Neural cell (in vitro differentiated cells): Measurements from ENCODE around the gene TMEM59L. TPM values are rescaled to one million over a fixed set of nuclear protein-coding genes. Genes with fewer than 3 reads are reported as not detected.

Experiments
- H2AFZ ChIP-seq: fragments of 200-600, 300-800 bp; sonication (generic), shearing (Covaris generic); 2 replicates; pipeline ENCODE4 v1.6.0; 2014; ENCODE audit warnings: low read depth, mild to moderate bottlenecking, antibody characterized with exemption, low read length, moderate library complexity
- H3F3A ChIP-seq: fragments of 200-600 bp; shearing (Covaris generic); 2 replicates; pipeline ENCODE4 v1.6.1; 2016; ENCODE audit warnings: mild to moderate bottlenecking, moderate library complexity, mixed read lengths, antibody characterized with exemption, low read length; ENCODE audit not compliant: insufficient read depth, poor library complexity, severe bottlenecking
- H3K27ac ChIP-seq: fragments of 200-600, 300-800 bp; sonication (generic), shearing (Covaris generic); 2 replicates; pipeline ENCODE4 v1.5.1; 2014; ENCODE audit warnings: mild to moderate bottlenecking, low read length, moderate library complexity
- H3K27me3 ChIP-seq: fragments of 300-800, 200-600 bp; sonication (generic), shearing (Covaris generic); 2 replicates; pipeline ENCODE4 v1.6.0; 2014; ENCODE audit warnings: mild to moderate bottlenecking, low read depth, low read length, moderate library complexity; ENCODE audit not compliant: insufficient read depth
- H3K36me3 ChIP-seq: fragments of 300-800, 200-600 bp; sonication (generic), shearing (Covaris generic); 2 replicates; pipeline ENCODE4 v1.5.1; 2014; ENCODE audit warnings: mild to moderate bottlenecking, antibody characterized with exemption, low read length, moderate library complexity; ENCODE audit not compliant: insufficient read depth
- H3K4me2 ChIP-seq: fragments of 300-800, 200-600 bp; sonication (generic), shearing (Covaris generic); 2 replicates; pipeline ENCODE4 v1.6.0; 2014; ENCODE audit warnings: mild to moderate bottlenecking, low read length
- H3K4me3 ChIP-seq: fragments of 300-800, 200-600 bp; sonication (generic), shearing (Covaris generic); 2 replicates; pipeline ENCODE4 v1.5.1; 2014; ENCODE audit warnings: mild to moderate bottlenecking, low read length, moderate library complexity
- H3K79me2 ChIP-seq: fragments of 200-600 bp; shearing (Covaris generic); replicated peaks from 2 replicates; pipeline ENCODE4 v1.6.0; 2014; ENCODE audit warnings: mild to moderate bottlenecking, low read length, moderate library complexity; ENCODE audit not compliant: insufficient read depth
- H3K9ac ChIP-seq: fragments of 300-800, 200-600 bp; sonication (generic), shearing (Covaris generic); 2 replicates; pipeline ENCODE4 v1.6.1; 2016; ENCODE audit warnings: mild to moderate bottlenecking, low read length, mixed read lengths
- H3K9me2 ChIP-seq: fragments of 200-600 bp; shearing (Covaris generic); 2 replicates; pipeline ENCODE4 v1.6.1; 2016; ENCODE audit warnings: mild to moderate bottlenecking, low read length, mixed read lengths; ENCODE audit not compliant: insufficient read depth
- H3K9me3 ChIP-seq: fragments of 200-600, 300-800 bp; sonication (generic), shearing (Covaris generic); 2 replicates; pipeline ENCODE4 v1.6.1; 2016; ENCODE audit warnings: mild to moderate bottlenecking, mixed run types, low read length, moderate library complexity, mixed read lengths
- H4K20me1 ChIP-seq: fragments of 200-600 bp; shearing (Covaris generic); 2 replicates; pipeline ENCODE4 v1.6.1; 2016; ENCODE audit warnings: mild to moderate bottlenecking, mixed run types; ENCODE audit not compliant: insufficient read depth
- CTCF ChIP-seq: fragments of 450-650 bp; IDR thresholded peaks from 2 replicates; pipeline ENCODE4 v1.5.1; 2014; ENCODE audit warnings: antibody characterized with exemption, mild to moderate bottlenecking, moderate library complexity; ENCODE audit not compliant: poor library complexity, severe bottlenecking
- EP300 ChIP-seq: fragments of 450-650 bp; conservative IDR thresholded peaks from 2 replicates; pipeline ENCODE4 v1.6.1; 2014; ENCODE audit warnings: antibody characterized with exemption, mild to moderate bottlenecking, moderate library complexity; ENCODE audit not compliant: poor library complexity, severe bottlenecking
- EZH2 ChIP-seq: fragments of 200-600, 300-800 bp; shearing (Covaris generic), sonication (generic); IDR thresholded peaks from 2 replicates; pipeline ENCODE4 v1.6.1; 2014; ENCODE audit warnings: antibody characterized with exemption, low read length, borderline replicate concordance, mild to moderate bottlenecking; ENCODE audit not compliant: insufficient read depth, poor library complexity, severe bottlenecking
- MXI1 ChIP-seq: fragments of 450-650 bp; conservative IDR thresholded peaks from 2 replicates; pipeline ENCODE4 v1.6.1; 2014; ENCODE audit warnings: antibody characterized with exemption, mild to moderate bottlenecking; ENCODE audit not compliant: poor library complexity, severe bottlenecking
- POLR2AphosphoS5 ChIP-seq: IDR thresholded peaks from 2 replicates; pipeline ENCODE4 v1.6.1; 2012
- RAD21 ChIP-seq: fragments of 450-650 bp; conservative IDR thresholded peaks from 2 replicates; pipeline ENCODE4 v1.6.1; 2014; ENCODE audit warnings: antibody characterized with exemption, mild to moderate bottlenecking, moderate library complexity
- SMC3 ChIP-seq: fragments of 450-650 bp; conservative IDR thresholded peaks from 2 replicates; pipeline ENCODE4 v1.6.1; 2014; ENCODE audit warnings: antibody characterized with exemption, mild to moderate bottlenecking, moderate library complexity; ENCODE audit not compliant: poor library complexity
- TAF1 ChIP-seq: IDR thresholded peaks from 2 replicates; pipeline ENCODE4 v1.6.1; 2012; ENCODE audit warnings: low read depth
- polyA plus RNA-seq: library from polyadenylated mRNA; depleted of rRNA; stranded (reverse); fragments of >200 nt; gene quantifications from 2 replicates; pipeline ENCODE4 v1.2.3, GENCODE V29; 2014
- TF ChIP-seq, protein P1 (sequence below): IDR thresholded peaks from 2 replicates; pipeline ENCODE4 v1.6.1; 2012; ENCODE audit warnings: borderline replicate concordance

TMEM59L gene
- polyA plus RNA-seq, 1 donor from 2014 or later = 138 TPM

- H3K79me2 ChIP-seq = peaks cover 13% of the 10 kb centered on the region
- TF ChIP-seq, protein P1, sequence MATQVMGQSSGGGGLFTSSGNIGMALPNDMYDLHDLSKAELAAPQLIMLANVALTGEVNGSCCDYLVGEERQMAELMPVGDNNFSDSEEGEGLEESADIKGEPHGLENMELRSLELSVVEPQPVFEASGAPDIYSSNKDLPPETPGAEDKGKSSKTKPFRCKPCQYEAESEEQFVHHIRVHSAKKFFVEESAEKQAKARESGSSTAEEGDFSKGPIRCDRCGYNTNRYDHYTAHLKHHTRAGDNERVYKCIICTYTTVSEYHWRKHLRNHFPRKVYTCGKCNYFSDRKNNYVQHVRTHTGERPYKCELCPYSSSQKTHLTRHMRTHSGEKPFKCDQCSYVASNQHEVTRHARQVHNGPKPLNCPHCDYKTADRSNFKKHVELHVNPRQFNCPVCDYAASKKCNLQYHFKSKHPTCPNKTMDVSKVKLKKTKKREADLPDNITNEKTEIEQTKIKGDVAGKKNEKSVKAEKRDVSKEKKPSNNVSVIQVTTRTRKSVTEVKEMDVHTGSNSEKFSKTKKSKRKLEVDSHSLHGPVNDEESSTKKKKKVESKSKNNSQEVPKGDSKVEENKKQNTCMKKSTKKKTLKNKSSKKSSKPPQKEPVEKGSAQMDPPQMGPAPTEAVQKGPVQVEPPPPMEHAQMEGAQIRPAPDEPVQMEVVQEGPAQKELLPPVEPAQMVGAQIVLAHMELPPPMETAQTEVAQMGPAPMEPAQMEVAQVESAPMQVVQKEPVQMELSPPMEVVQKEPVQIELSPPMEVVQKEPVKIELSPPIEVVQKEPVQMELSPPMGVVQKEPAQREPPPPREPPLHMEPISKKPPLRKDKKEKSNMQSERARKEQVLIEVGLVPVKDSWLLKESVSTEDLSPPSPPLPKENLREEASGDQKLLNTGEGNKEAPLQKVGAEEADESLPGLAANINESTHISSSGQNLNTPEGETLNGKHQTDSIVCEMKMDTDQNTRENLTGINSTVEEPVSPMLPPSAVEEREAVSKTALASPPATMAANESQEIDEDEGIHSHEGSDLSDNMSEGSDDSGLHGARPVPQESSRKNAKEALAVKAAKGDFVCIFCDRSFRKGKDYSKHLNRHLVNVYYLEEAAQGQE = no peak
- TF ChIP-seq CTCF (no peak), EP300 (no peak), SMC3 (no peak), MXI1 (no peak), POLR2AphosphoS5 (no peak), TAF1 (no peak), RAD21 (no peak), EZH2 (no peak)
- no peaks in the 10 kb centered on the region for H3K36me3 ChIP-seq
- no peak overlapping the region for H3K9ac ChIP-seq
- H3K27ac ChIP-seq = no peak overlapping the region
- no peaks in the 10 kb centered on the region for H4K20me1 ChIP-seq
- H3K9me2 ChIP-seq = no peaks in the 10 kb centered on the region
- no peak overlapping the region for H3K4me3 ChIP-seq
- H3F3A ChIP-seq = no peaks in the 10 kb centered on the region
- no peak overlapping the region for H3K4me2 ChIP-seq
- no peaks in the 10 kb centered on the region for H3K9me3 ChIP-seq
- H3K27me3 ChIP-seq = no peaks in the 10 kb centered on the region
- no peak overlapping the region for H2AFZ ChIP-seq
These were observed 37.9 kb upstream of the TMEM59L start for GRCh38 chr19:18574691-18575291.

DNA sequence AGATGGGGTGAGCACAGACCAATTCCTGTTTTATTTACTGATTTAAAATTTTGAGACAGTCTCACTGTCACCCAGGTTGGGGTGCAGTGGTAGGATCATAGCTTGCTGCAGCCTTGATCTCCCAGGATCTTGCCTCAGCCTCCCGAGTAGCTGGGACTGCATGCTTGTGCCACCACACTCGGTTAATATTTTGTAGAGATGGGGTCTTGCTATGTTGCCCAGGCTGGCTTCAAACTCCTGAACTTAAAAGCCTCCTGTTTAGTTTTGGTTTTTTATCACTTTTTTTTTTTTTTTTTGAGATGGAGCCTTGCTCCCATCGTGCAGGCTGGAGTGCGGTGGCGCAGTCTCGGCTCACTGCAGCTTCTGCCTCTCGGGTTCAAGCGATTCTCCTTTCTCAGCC is 36.3 kb upstream of the TMEM59L start:
- no peak overlapping the region for H3K4me3 ChIP-seq
- H3F3A ChIP-seq = no peaks in the 10 kb centered on the region
- H3K9me3 ChIP-seq = no peaks in the 10 kb centered on the region
- H3K9me2 ChIP-seq = no peaks in the 10 kb centered on the region
- no peak overlapping the region for H2AFZ ChIP-seq
- no peak overlapping the region for H3K9ac ChIP-seq
- no peaks in the 10 kb centered on the region for H3K36me3 ChIP-seq
- no peak overlapping the region for H3K27ac ChIP-seq
- H4K20me1 ChIP-seq = no peaks in the 10 kb centered on the region
- H3K79me2 ChIP-seq = peaks cover 13% of the 10 kb centered on the region
- no peaks in the 10 kb centered on the region for H3K27me3 ChIP-seq
- H3K4me2 ChIP-seq = no peak overlapping the region
- TF ChIP-seq POLR2AphosphoS5 = no peak
- no peak for TF ChIP-seq EZH2
- TF ChIP-seq SMC3 = no peak
- TF ChIP-seq, protein P1 = no peak
- TF ChIP-seq MXI1 = no peak
- no peak for TF ChIP-seq EP300
- TF ChIP-seq TAF1 = no peak
- TF ChIP-seq CTCF = no peak
- TF ChIP-seq RAD21 = no peak
